Measurements from ENCODE around the gene C9orf50.

C9orf50 gene

GRCh38 chr9:129631674-129632129 lies 10.8 kb upstream of the C9orf50 start:
- no peak for DNase-seq (ENCODE audit: low read depth)

DNA sequence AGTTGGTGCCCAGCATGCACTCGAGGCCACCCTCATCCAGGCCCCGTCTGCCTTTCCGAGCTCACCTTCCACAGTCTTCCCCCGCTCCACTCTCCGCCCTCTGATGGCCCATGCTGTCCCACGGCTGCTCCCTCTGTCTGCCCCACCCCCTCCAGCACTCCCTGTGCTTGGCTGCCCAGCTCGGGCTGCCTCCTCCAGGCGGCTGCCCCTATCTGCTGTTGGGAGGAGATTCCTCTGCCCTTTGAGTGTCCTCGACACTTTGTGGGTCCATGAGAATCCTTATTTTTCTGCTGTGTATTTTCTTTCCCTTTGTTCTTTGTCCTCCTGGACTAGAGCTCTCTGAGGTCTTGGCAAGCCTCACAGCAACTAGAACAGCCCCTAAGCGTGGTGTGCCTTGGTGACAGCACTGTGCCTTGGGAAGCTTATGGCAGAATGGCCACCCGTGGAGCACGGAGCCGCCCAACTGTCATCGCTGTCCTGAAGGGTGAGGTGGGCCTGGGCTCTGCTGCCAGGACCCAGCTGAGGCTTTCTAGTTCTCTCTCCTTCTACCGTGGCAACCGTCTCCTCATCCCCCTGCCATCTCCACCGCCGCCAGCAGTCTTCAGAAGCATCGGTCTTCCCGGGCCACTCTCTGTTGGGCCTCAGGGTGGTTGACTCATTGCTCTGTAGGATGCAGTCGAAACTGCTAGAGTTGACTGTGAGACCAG lies 10.2 kb upstream of the C9orf50 start:
- DNase-seq (ENCODE audit: low read depth) = no peak

DNA sequence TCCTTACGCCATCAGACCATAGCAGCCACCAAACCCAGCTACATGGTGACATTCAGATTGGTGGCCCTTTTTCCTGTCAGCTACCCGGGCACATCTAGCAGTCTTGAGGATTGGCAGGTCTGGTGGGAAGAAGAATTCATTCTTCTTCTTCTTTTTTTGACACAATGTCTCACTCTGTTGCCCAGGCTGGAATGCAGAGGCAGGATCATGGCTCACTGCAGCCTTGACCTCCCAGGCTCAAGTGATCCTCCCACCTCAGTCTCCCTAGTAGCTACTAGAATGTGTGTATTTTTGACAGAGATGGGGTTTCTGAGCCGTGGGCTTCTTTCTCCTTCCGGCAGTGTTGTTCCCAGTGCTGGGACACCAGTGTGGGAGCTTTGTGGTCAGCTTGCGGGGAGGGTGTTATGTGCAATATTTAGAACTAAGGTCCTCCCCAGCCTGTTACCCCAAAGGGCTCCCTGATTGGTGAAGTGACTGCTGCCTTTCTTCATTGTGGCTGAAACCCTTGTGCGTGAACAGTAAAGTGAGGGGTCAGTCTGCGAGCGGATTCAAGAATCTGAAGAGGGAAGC lies 8.4 kb upstream of the C9orf50 start:
- no peak for DNase-seq (ENCODE audit: low read depth)

DNA sequence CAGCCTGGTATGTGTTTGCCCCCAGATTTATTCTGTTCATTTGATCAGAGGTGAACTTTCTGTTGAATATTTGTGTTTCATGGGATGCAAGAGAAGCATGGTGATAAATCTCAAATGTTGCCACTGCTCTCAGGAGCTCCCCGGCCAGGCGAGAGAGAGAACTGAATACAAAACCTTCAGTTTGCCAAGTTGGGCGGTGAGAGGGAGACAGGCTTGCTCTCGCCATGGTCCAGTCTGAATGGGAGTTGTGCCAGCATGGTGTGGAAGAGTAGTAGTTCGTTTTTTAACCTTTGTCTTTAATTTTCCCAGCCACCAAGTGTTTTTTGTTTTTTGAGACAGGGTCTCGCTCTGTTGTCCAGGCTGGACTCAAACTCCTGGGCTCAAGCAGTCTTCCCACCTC lies 7.8 kb upstream of the C9orf50 start:
- DNase-seq (ENCODE audit: low read depth) = no peak

- no peak for DNase-seq (ENCODE audit: low read depth)
Observed at GRCh38 chr9:129627556-129628440, 6.9 kb upstream of the C9orf50 start.

- DNase-seq (ENCODE audit: low read depth) = no peak
Observed at GRCh38 chr9:129626625-129627284, 5.9 kb upstream of the C9orf50 start.

- peak; percentile 89 for DNase-seq (ENCODE audit: low read depth)
Observed at GRCh38 chr9:129626079-129626624, 5.3 kb upstream of the C9orf50 start, which contains the start of gene NTMT1. Gene NTMT1, plus strand, starts transcription at chr9:129626163. Its CDS starts 6,541 bp downstream, at chr9:129632704.

GRCh38 chr9:129624947-129625346 lies 4.0 kb upstream of the C9orf50 start:
- DNase-seq (ENCODE audit: low read depth) = no peak

- DNase-seq (ENCODE audit: low read depth) = peak; percentile 69
Observed at GRCh38 chr9:129624168-129624759, 3.4 kb upstream of the C9orf50 start.

DNA sequence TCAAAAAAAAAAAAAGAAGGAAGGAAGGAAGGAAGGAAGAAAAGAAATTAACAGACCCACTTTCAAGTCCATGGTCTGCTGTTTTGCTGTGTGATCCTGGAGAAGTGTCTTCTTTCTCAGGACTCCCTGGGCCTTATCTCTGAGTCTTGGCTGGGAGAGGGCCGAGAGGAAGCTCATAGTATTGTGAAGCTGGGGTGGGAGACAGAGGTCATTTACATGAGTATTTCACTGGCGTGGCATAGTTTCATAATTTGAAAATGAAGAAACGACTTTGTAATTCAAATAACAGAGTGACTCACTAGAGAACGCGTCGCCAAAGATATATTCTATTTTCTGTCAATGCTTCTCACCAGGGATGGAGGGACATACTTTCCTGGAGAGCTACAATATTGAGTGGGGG lies 2.4 kb upstream of the C9orf50 start:
- DNase-seq (ENCODE audit: low read depth) = no peak

DNA sequence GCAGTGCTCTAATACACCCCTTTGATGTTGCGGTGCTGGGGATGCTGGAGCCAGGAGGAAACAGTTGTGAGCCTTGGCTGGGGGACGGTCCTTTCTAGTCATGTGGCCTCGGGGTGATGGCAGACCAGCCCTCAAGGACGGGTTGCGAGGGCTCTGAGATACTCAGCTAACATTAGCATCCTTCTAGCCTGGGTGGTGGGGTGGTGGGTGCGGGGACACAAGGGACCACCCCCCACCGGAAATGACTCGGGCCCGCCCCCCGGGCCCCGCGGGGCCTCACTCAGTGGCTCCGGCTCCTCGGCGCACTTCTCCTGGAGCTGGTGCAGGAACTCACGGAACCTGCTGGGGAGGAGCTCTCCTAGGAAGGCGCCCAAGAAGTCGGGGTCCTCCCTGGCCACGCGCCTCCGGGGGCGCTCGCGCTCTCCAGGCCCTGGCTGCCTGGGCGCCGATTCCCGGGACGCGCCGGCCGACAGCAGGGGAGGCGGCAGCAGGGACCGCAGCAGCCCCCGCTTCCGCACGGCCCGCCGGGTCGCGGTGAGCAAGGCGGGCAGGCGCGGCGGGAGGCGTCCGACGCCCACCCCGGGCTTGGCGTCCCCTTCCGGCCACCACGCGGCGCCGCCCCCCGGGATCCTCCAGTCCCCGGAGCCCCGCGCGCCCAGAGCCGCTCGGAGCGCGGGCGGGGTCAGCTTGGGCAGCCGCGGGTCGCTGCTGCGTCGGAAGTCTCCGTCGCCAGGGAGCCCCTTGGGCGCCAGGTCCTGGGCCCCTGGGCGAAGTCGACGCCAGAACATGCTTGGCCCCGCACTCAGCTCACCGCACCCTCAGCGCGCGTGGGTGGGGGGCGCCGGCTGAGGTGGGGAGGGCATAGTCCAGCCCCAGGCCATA lies 873 bp downstream of the C9orf50 start:
- DNase-seq (ENCODE audit: low read depth) = no peak

DNA sequence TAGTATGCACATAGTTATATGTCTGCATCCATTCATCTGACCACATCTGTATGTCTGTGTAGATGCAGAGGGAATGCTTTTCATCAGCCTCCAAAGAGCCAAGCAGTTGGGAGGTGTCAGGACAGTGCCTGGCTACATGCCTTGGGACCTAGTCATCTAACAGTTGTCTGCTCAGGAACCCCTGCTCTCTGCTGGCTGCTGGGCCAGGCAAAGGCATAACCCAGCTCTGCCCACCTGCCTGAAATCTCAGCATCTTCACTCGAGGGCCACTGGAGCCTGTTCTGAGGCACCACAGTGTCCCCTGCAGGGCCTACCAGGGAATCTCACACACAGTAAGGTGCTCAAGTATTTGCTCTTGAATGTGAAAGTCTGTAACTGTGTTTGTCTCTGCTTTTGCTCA lies 3.7 kb downstream of the C9orf50 start:
- no peak for DNase-seq (ENCODE audit: low read depth)

GRCh38 chr9:129615407-129616285 lies 5.3 kb downstream of the C9orf50 start:
- DNase-seq (ENCODE audit: low read depth) = no peak

- no peak for DNase-seq (ENCODE audit: low read depth)
Observed at GRCh38 chr9:129614932-129615331, 6.0 kb downstream of the C9orf50 start.

DNA sequence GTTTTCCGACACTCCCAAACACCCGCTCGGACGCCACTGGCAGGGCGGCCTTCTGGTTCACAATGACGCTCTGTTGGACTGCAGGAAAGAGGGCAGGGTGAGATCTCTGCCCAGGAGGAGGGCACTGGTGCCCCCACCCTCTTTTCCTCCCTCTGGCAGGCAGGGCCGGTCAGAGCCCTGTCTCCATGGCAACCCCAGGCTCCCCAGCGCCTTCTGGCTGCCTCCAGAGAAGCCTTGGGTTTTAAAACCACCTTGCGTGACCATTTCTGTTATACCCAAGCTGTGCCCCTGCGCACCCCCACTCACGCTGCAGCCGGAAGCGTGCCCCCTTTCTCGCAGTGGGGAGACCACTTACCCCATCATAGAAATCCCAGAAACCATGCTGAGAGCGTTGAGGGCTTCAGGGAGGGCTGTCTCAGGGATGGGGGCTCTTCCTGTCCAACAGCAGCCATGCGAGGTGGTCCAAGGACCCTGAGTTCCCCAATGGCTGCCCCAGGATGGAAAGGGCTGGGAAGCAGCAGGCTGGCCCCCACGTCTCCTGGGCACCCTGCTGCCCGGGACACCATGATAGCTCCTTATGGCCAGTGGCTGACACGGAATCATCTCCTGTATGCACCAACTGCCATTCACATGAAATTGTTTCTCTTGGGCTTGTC lies 7.3 kb downstream of the C9orf50 start:
- DNase-seq (ENCODE audit: low read depth) = no peak

DNA sequence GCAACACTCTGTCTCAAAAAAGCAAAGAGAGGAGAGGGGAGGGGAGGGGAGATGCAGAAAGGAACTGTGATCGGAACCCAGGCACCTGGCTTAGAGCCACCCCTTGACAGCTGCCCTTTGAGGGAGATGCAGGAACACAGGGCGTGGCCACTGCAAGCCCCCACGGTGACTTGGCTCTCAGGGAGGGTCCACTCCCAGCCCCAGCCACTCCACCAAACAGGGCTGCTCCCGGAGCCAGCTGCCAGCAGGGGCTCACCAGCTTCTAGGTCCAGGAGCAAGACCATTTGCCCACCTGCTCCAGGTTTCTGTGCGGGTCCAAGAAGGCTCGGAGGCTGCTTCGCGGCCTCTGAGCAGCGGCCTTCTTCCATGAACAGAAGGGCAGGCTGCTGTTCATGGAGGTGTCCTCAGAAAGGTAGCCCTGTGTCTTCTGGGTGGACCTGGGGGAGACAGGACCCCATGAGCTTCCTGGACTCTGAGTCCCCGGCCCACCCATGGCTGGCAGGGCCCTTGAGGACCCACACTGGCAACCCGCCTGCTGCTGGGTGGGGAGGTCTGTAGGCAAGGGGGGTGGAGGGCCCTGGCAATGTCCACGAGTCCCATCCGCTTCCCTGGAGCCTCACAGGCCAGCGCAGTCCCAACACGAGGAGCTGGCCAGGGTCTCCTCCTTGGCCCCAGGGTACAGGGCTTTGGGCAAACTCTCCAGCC lies 7.9 kb downstream of the C9orf50 start:
- DNase-seq (ENCODE audit: low read depth) = no peak

DNA sequence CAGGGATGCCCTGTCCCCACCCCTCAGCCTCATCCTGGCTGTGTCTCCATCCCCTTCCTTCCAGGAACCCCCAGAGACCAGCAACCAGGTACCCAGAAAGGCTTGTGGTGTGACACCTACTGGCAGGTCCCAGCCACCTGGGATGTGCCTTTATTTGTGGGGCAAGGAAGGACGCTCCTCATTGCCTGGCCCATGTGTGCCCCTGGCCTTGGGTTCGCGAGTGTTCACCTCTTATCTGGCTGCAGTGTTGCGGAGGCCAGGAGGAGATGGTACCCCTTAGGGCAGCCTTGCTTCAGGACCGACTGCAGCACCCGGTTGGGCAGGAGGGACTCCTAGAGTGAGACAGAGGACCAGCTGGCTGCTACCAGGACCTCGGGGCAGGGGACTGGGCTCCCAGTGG lies 8.8 kb downstream of the C9orf50 start:
- no peak for DNase-seq (ENCODE audit: low read depth)

- no peak for DNase-seq (ENCODE audit: low read depth)
Observed at GRCh38 chr9:129611307-129611800, 9.5 kb downstream of the C9orf50 start.

All from activated T-cell treated with anti-CD3 and anti-CD28 coated beads for 1 hour (primary cell).